Skeletal muscle tissue (tissue), 4 donors: ENCODE measurements around the gene SLX9. TPM values are rescaled to one million over a fixed set of nuclear protein-coding genes. Genes with fewer than 3 reads are reported as not detected.

Experiments used
- H3K27ac ChIP-seq: one replicate; pipeline ENCODE4 v1.7.0; 2013; ENCODE audit warnings: mild to moderate bottlenecking, low read depth, low read length, inconsistent platforms
- H3K27me3 ChIP-seq, 3 donors: one replicate each; pipeline ENCODE4 v1.7.0; 2013; ENCODE audit warnings: low read length in 3 of 3; ENCODE audit not compliant: control insufficient read depth in 3 of 3, insufficient read depth in 3 of 3
- H3K36me3 ChIP-seq, 3 donors: one replicate each; pipeline ENCODE4 v1.7.0; 2013; ENCODE audit warnings: low read length in 3 of 3; ENCODE audit not compliant: control insufficient read depth in 3 of 3, insufficient read depth in 3 of 3
- H3K4me1 ChIP-seq, 3 donors: one replicate each; pipeline ENCODE4 v1.7.0; 2013; ENCODE audit warnings: low read length in 3 of 3, mild to moderate bottlenecking in 3 of 3; ENCODE audit not compliant: control insufficient read depth in 3 of 3, insufficient read depth in 3 of 3
- H3K4me3 ChIP-seq, 3 donors: one replicate each; pipeline ENCODE4 v1.7.0; 2013; ENCODE audit warnings: low read length in 3 of 3
- H3K9ac ChIP-seq, 3 donors: one replicate each; pipeline ENCODE4 v1.7.0; 2013; ENCODE audit warnings: low read length in 3 of 3, mild to moderate bottlenecking in 3 of 3, moderate library complexity in 2 of 3, low read depth in 1 of 3
- H3K9me3 ChIP-seq, 3 donors: one replicate each; pipeline ENCODE4 v1.7.0; 2013; ENCODE audit warnings: low read length in 3 of 3; ENCODE audit not compliant: control insufficient read depth in 3 of 3
- total RNA-seq: library from RNA; depleted of rRNA; stranded (reverse); fragments of >200 nt; gene quantifications from one replicate; pipeline ENCODE4 v1.2.3, GENCODE V29; 2014
- donor health status: Osteomylitis.

Gene SLX9
- total RNA-seq, 1 donor from 2014 or later, result 10.4 TPM

- Histone ChIP-seq H3K27ac (no peak overlapping the region), H3K9me3 (no peaks in the 10 kb centered on the region), H3K36me3 (peaks cover 3 to 14% (median 10%) of the 10 kb centered on the region in 3 donors), H3K27me3 (no peaks in the 10 kb centered on the region), H3K4me3 (no peak overlapping the region), H3K4me1 (peaks cover 18 to 40% (median 34%) of the 10 kb centered on the region in 3 donors), H3K9ac (peak overlapping the region in 1 of 3 donors; percentile 16)
These were observed 26.6 kb downstream of the SLX9 start for GRCh38 chr21:44966135-44967081.

- no peaks in the 10 kb centered on the region for H3K9me3 ChIP-seq
- peaks cover 18 to 38% (median 34%) of the 10 kb centered on the region in 3 donors for H3K4me1 ChIP-seq
- H3K4me3 ChIP-seq, result no peak overlapping the region
- H3K27me3 ChIP-seq, result no peaks in the 10 kb centered on the region
- peaks cover 3 to 12% (median 10%) of the 10 kb centered on the region in 3 donors for H3K36me3 ChIP-seq
- H3K9ac ChIP-seq, result peak overlapping the region in 1 of 3 donors; percentile 25
- H3K27ac ChIP-seq, result no peak overlapping the region
These were observed 27.5 kb downstream of the SLX9 start for GRCh38 chr21:44967082-44968047.

GRCh38 chr21:44969066-44969670 lies 29.3 kb downstream of the SLX9 start:
- Histone ChIP-seq H3K9ac (no peak overlapping the region), H3K4me3 (no peak overlapping the region), H3K9me3 (no peaks in the 10 kb centered on the region), H3K27me3 (no peaks in the 10 kb centered on the region), H3K4me1 (peaks cover 18 to 37% (median 32%) of the 10 kb centered on the region in 3 donors), H3K27ac (peak overlapping the region; percentile 23), H3K36me3 (peaks cover 0 to 12% (median 8%) of the 10 kb centered on the region in 3 donors)

GRCh38 chr21:44969931-44970755 lies 30.3 kb downstream of the SLX9 start:
- Histone ChIP-seq H3K4me1 (peaks cover 18 to 37% (median 32%) of the 10 kb centered on the region in 3 donors), H3K36me3 (peaks cover 0 to 12% (median 12%) of the 10 kb centered on the region in 3 donors), H3K9me3 (no peaks in the 10 kb centered on the region), H3K4me3 (no peak overlapping the region), H3K9ac (no peak overlapping the region), H3K27ac (peak overlapping the region; percentile 23), H3K27me3 (no peaks in the 10 kb centered on the region)

- Histone ChIP-seq H3K4me1 (peaks cover 11 to 30% (median 29%) of the 10 kb centered on the region in 3 donors), H3K9me3 (no peaks in the 10 kb centered on the region), H3K9ac (no peak overlapping the region), H3K36me3 (peaks cover 0 to 12% (median 10%) of the 10 kb centered on the region in 3 donors), H3K27me3 (no peaks in the 10 kb centered on the region), H3K4me3 (no peak overlapping the region), H3K27ac (no peak overlapping the region)
These were observed 31.2 kb downstream of the SLX9 start for GRCh38 chr21:44970766-44971671.

GRCh38 chr21:44971672-44971995 lies 31.8 kb downstream of the SLX9 start:
- no peaks in the 10 kb centered on the region for H3K27me3 ChIP-seq
- peaks cover 7 to 25% (median 23%) of the 10 kb centered on the region in 3 donors for H3K4me1 ChIP-seq

GRCh38 chr21:44972301-44972814 lies 32.5 kb downstream of the SLX9 start:
- Histone ChIP-seq H3K36me3 (peaks cover 0 to 11% (median 8%) of the 10 kb centered on the region in 3 donors), H3K9me3 (no peaks in the 10 kb centered on the region), H3K9ac (no peak overlapping the region), H3K4me3 (no peak overlapping the region), H3K4me1 (peaks cover 7 to 20% (median 18%) of the 10 kb centered on the region in 3 donors), H3K27ac (no peak overlapping the region), H3K27me3 (no peaks in the 10 kb centered on the region)

More at GRCh38 chr21:44971672-44971995, 31.8 kb downstream of the SLX9 start:
- no peaks in the 10 kb centered on the region for H3K9me3 ChIP-seq
- no peak overlapping the region for H3K4me3 ChIP-seq
- no peak overlapping the region for H3K27ac ChIP-seq
- H3K9ac ChIP-seq, result no peak overlapping the region
- H3K36me3 ChIP-seq, result peaks cover 0 to 12% (median 10%) of the 10 kb centered on the region in 3 donors

GRCh38 chr21:44972821-44973220 lies 33.0 kb downstream of the SLX9 start:
- no peaks in the 10 kb centered on the region for H3K9me3 ChIP-seq
- peaks cover 0 to 8% (median 6%) of the 10 kb centered on the region in 3 donors for H3K36me3 ChIP-seq
- H3K27me3 ChIP-seq, result no peaks in the 10 kb centered on the region
- H3K4me1 ChIP-seq, result peaks cover 7 to 18% (median 14%) of the 10 kb centered on the region in 3 donors
- no peak overlapping the region for H3K4me3 ChIP-seq
- no peak overlapping the region for H3K9ac ChIP-seq
- no peak overlapping the region for H3K27ac ChIP-seq
